GM23338 (cell line): ENCODE measurements around the gene NRN1L.

Experiments used
- ETS1 ChIP-seq: IDR thresholded peaks from 2 replicates; pipeline ENCODE4 v1.6.1; 2016; ENCODE audit warnings: antibody characterized with exemption
- EZH2 ChIP-seq: fragments of 200-600 bp; sonication (generic); IDR thresholded peaks from one replicate; pipeline ENCODE4 v1.8.0; 2017; ENCODE audit warnings: antibody characterized with exemption, mild to moderate bottlenecking, low read depth; ENCODE audit not compliant: unreplicated experiment
- EZH2phosphoT487 ChIP-seq: fragments of 200-600 bp; sonication (generic); IDR thresholded peaks from one replicate; pipeline ENCODE4 v1.8.1; 2018; ENCODE audit warnings: antibody characterized with exemption; ENCODE audit not compliant: unreplicated experiment
- JUNB ChIP-seq: IDR thresholded peaks from one replicate; pipeline ENCODE4 v1.6.1; 2016; ENCODE audit warnings: antibody characterized with exemption; ENCODE audit not compliant: unreplicated experiment
- POLR2AphosphoS5 ChIP-seq: IDR thresholded peaks from 2 replicates; pipeline ENCODE4 v1.6.1; 2016; ENCODE audit warnings: antibody characterized with exemption, low read depth
- REST ChIP-seq: IDR thresholded peaks from one replicate; pipeline ENCODE4 v1.6.1; 2018; ENCODE audit warnings: antibody characterized with exemption; ENCODE audit not compliant: unreplicated experiment
- TF ChIP-seq, protein P1 (sequence below), 2 experiments: fragments of 200-600 bp in 1 of 2; sonication (generic) in 1 of 2; conservative IDR thresholded peaks; 2 replicates each; pipeline versions ENCODE4 v1.5.1 to v1.6.1; 2016 to 2017; ENCODE audit warnings: antibody characterized with exemption in 2 of 2, low read depth in 2 of 2, mild to moderate bottlenecking in 2 of 2, moderate library complexity in 1 of 2

- no peak for TF ChIP-seq JUNB
- TF ChIP-seq, protein P1, sequence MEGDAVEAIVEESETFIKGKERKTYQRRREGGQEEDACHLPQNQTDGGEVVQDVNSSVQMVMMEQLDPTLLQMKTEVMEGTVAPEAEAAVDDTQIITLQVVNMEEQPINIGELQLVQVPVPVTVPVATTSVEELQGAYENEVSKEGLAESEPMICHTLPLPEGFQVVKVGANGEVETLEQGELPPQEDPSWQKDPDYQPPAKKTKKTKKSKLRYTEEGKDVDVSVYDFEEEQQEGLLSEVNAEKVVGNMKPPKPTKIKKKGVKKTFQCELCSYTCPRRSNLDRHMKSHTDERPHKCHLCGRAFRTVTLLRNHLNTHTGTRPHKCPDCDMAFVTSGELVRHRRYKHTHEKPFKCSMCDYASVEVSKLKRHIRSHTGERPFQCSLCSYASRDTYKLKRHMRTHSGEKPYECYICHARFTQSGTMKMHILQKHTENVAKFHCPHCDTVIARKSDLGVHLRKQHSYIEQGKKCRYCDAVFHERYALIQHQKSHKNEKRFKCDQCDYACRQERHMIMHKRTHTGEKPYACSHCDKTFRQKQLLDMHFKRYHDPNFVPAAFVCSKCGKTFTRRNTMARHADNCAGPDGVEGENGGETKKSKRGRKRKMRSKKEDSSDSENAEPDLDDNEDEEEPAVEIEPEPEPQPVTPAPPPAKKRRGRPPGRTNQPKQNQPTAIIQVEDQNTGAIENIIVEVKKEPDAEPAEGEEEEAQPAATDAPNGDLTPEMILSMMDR (conservative IDR thresholded peaks at IDR 0.05; ENCODE audit: low read depth in 2 of 2), result no peak
- no peak for TF ChIP-seq POLR2AphosphoS5
- TF ChIP-seq REST, result no peak
- no peak for TF ChIP-seq EZH2phosphoT487
- TF ChIP-seq EZH2, result no peak
- TF ChIP-seq ETS1, result no peak
Observed at GRCh38 chr16:67932462-67932840, 47.8 kb downstream of the NRN1L start.
